DOHH2 (cell line): ENCODE results near the gene CPXM2.

Experiments
- CTCF ChIP-seq: fragments of 200-600 bp; sonication (generic); IDR thresholded peaks from one replicate; pipeline ENCODE4 v1.5.1; 2014; ENCODE audit warnings: antibody characterized with exemption, mild to moderate bottlenecking, low read depth, low read length; ENCODE audit not compliant: poor library complexity, severe bottlenecking
- EZH2phosphoT487 ChIP-seq: fragments of 200-600 bp; sonication (generic); IDR thresholded peaks from 2 replicates; pipeline ENCODE4 v1.6.1; 2017; ENCODE audit warnings: borderline replicate concordance, mild to moderate bottlenecking, antibody characterized with exemption, low read length, moderate library complexity, mixed read lengths

- TF ChIP-seq CTCF = no peak
- no peak for TF ChIP-seq EZH2phosphoT487
Measured at GRCh38 chr10:123729523-123729922, 162.1 kb downstream of the CPXM2 start.
